HCT116 (cell line): ENCODE results near the gene CD68. TPM values are rescaled to one million over a fixed set of nuclear protein-coding genes. Genes with fewer than 3 reads are reported as not detected.

Experiments
- ATAC-seq: fragments of 200-7000 bp; cut with Tn5 transposase; 2 replicates; pipeline ENCODE4 v1.9.1; 2020; ENCODE audit warnings: mild to moderate bottlenecking, moderate library complexity
- BruUV-seq: library from RNA; stranded (reverse); fragments of 400-500 nt; replicated peaks from 2 replicates; lab custom pipeline; 2021; lab: Mats Ljungman, UMichigan
- CTCF ChIA-PET: fragments of 300-600 bp; sonication (Branson Sonifier 250); formaldehyde crosslinking; loops from one replicate; lab custom pipeline; 2021; ENCODE audit warnings: antibody characterized with exemption; lab: Charles Lee
- POLR2A ChIA-PET: fragments of 300-600, 350-600 bp; sonication (Branson Sonifier 250); formaldehyde crosslinking; loops from one replicate; lab custom pipeline; 2021; ENCODE audit warnings: antibody characterized with exemption; lab: Charles Lee
- RAD21 ChIA-PET, 2 experiments: fragments of 300-600 bp; sonication (Branson Sonifier 250); formaldehyde crosslinking; loops; one replicate each; lab custom pipeline; 2023; ENCODE audit warnings: low total read pairs in 2 of 2; ENCODE audit not compliant: uncharacterized antibody in 2 of 2, unreplicated experiment in 2 of 2, low non-redundant PET in 1 of 2; lab: Charles Lee
- DNase-seq: peaks from one replicate; pipeline ENCODE4 v3.0.0-alpha.2; 2010; ENCODE audit warnings: low read depth, low spot score
- H2AFZ ChIP-seq: fragments of 200-600 bp; shearing (Covaris generic), sonication (generic); 2 replicates; pipeline ENCODE4 v1.6.1; 2017; ENCODE audit warnings: low read depth, mixed run types, mixed read lengths, antibody characterized with exemption, low read length; ENCODE audit not compliant: poor library complexity, severe bottlenecking
- H3K27ac ChIP-seq: 2 replicates; pipeline ENCODE4 v1.5.1; 2012; ENCODE audit warnings: low read depth, low read length
- H3K27me3 ChIP-seq: fragments of 200-600 bp; sonication (generic); 2 replicates; pipeline ENCODE4 v1.6.1; 2016; ENCODE audit warnings: mixed run types, low read length, mixed read lengths; ENCODE audit not compliant: insufficient read depth
- H3K36me3 ChIP-seq, 2 experiments: fragments of 200-500 bp in 1 of 2; fragments of 200-600 bp in 1 of 2; sonication (Bioruptor generic) in 1 of 2; sonication (generic) in 1 of 2; 2 replicates each; pipeline versions ENCODE4 v1.5.1 to v1.6.1; 2014 to 2016; ENCODE audit warnings: low read length in 2 of 2, inconsistent platforms in 1 of 2, mixed read lengths in 1 of 2, mixed run types in 1 of 2; ENCODE audit not compliant: insufficient read depth in 2 of 2, control insufficient read depth in 1 of 2
- H3K4me1 ChIP-seq, 2 experiments: fragments of 200-600 bp in 1 of 2; sonication (generic) in 1 of 2; 2 replicates each; pipeline versions ENCODE4 v1.5.1 to v1.6.1; 2012 to 2017; ENCODE audit warnings: low read length in 2 of 2, inconsistent platforms in 1 of 2, mild to moderate bottlenecking in 1 of 2, mixed read lengths in 1 of 2, mixed run types in 1 of 2, moderate library complexity in 1 of 2; ENCODE audit not compliant: insufficient read depth in 2 of 2, control insufficient read depth in 1 of 2
- H3K4me2 ChIP-seq: fragments of 200-600 bp; sonication (generic); 2 replicates; pipeline ENCODE4 v1.6.1; 2017; ENCODE audit warnings: mixed run types, low read length, mixed read lengths
- H3K4me3 ChIP-seq, 2 experiments: fragments of 200-600 bp in 1 of 2; sonication (generic) in 1 of 2; replicated peaks in 1 of 2; 2 replicates each; pipeline ENCODE4 v1.5.1; 2011 to 2016; ENCODE audit warnings: low read length in 2 of 2, control low read depth in 1 of 2, low read depth in 1 of 2, mild to moderate bottlenecking in 1 of 2, mixed read lengths in 1 of 2, mixed run types in 1 of 2
- H3K79me2 ChIP-seq: fragments of 200-600 bp; sonication (generic); 2 replicates; pipeline ENCODE4 v1.6.1; 2017; ENCODE audit warnings: mild to moderate bottlenecking, mixed run types, low read length, moderate library complexity, mixed read lengths; ENCODE audit not compliant: insufficient read depth
- H3K9ac ChIP-seq: fragments of 200-600 bp; sonication (generic); 2 replicates; pipeline ENCODE4 v1.6.1; 2016; ENCODE audit warnings: low read length, mixed read lengths
- H3K9me2 ChIP-seq: fragments of 200-600 bp; sonication (generic), shearing (Covaris generic); 2 replicates; pipeline ENCODE4 v1.6.1; 2017; ENCODE audit warnings: mixed run types, mild to moderate bottlenecking, moderate library complexity; ENCODE audit not compliant: insufficient read depth
- H3K9me3 ChIP-seq, 2 experiments: fragments of 200-500 bp in 1 of 2; fragments of 200-600 bp in 1 of 2; sonication (Bioruptor generic) in 1 of 2; sonication (generic) in 1 of 2; 2 replicates each; pipeline ENCODE4 v1.6.1; 2014 to 2017; ENCODE audit warnings: low read length in 2 of 2, mixed read lengths in 2 of 2, inconsistent platforms in 1 of 2, low read depth in 1 of 2, mild to moderate bottlenecking in 1 of 2, mixed run types in 1 of 2, moderate library complexity in 1 of 2; ENCODE audit not compliant: control insufficient read depth in 1 of 2, insufficient read depth in 1 of 2
- H4K20me1 ChIP-seq: fragments of 200-600 bp; sonication (generic), shearing (Covaris generic); 2 replicates; pipeline ENCODE4 v1.6.1; 2017; ENCODE audit warnings: mixed run types, mild to moderate bottlenecking, moderate library complexity; ENCODE audit not compliant: insufficient read depth
- ATF3 ChIP-seq: IDR thresholded peaks from 2 replicates; pipeline ENCODE4 v1.6.1; 2012
- CBX3 ChIP-seq: IDR thresholded peaks from 2 replicates; pipeline ENCODE4 v1.6.1; 2012; ENCODE audit warnings: low read depth
- CEBPB ChIP-seq: IDR thresholded peaks from 2 replicates; pipeline ENCODE4 v1.6.1; 2012; ENCODE audit warnings: low read depth
- CTCF ChIP-seq, 3 experiments: fragments of 200-600 bp in 1 of 3; sonication (generic) in 1 of 3; IDR thresholded peaks in 2 of 3; conservative IDR thresholded peaks in 1 of 3; 2 replicates each; pipeline ENCODE4 v1.5.1; 2012 to 2017; ENCODE audit warnings: low read depth in 2 of 3, low read length in 2 of 3, antibody characterized with exemption in 1 of 3, borderline replicate concordance in 1 of 3, control low read depth in 1 of 3, mild to moderate bottlenecking in 1 of 3, mixed read lengths in 1 of 3, mixed run types in 1 of 3, moderate library complexity in 1 of 3; ENCODE audit not compliant: insufficient read depth in 1 of 3
- EGR1 ChIP-seq: IDR thresholded peaks from 2 replicates; pipeline ENCODE4 v1.6.1; 2012; ENCODE audit warnings: low read depth
- ELF1 ChIP-seq: IDR thresholded peaks from 2 replicates; pipeline ENCODE4 v1.6.1; 2012; ENCODE audit warnings: low read depth, borderline replicate concordance
- EZH2 ChIP-seq: fragments of 200-600 bp; sonication (generic); IDR thresholded peaks from 2 replicates; pipeline ENCODE4 v1.6.1; 2017; ENCODE audit warnings: antibody characterized with exemption, mixed run types
- EZH2phosphoT487 ChIP-seq: fragments of 200-600 bp; IDR thresholded peaks from 2 replicates; pipeline ENCODE4 v1.6.1; 2018; ENCODE audit warnings: antibody characterized with exemption, borderline replicate concordance
- POLR2AphosphoS5 ChIP-seq: IDR thresholded peaks from 2 replicates; pipeline ENCODE4 v1.6.1; 2011; ENCODE audit warnings: mild to moderate bottlenecking, low read depth, low read length, moderate library complexity
- SIN3A ChIP-seq: IDR thresholded peaks from 2 replicates; pipeline ENCODE4 v1.6.1; 2012; ENCODE audit warnings: low read depth
- YY1 ChIP-seq: IDR thresholded peaks from 2 replicates; pipeline ENCODE4 v1.6.1; 2011; ENCODE audit warnings: low read length, low read depth, moderate library complexity, mild to moderate bottlenecking; ENCODE audit not compliant: insufficient replicate concordance; ENCODE audit errors: extremely low read depth
- ZNF274 ChIP-seq: fragments of 200-500 bp; sonication (Bioruptor generic); IDR thresholded peaks from 2 replicates; pipeline ENCODE4 v1.6.1; 2014; ENCODE audit warnings: mild to moderate bottlenecking, low read depth, low read length, inconsistent platforms
- intact Hi-C: fragments of 100-400 bp; cut with micrococcal nuclease; formaldehyde crosslinking; loops from 2 replicates; pipeline ENCODE4 v1.10.0; 2022
- total RNA-seq: library from RNA; stranded (reverse); gene quantifications from one replicate; pipeline ENCODE4 v1.2.1, GENCODE V29; 2021; ENCODE audit not compliant: unreplicated experiment

Gene CD68
- total RNA-seq, 1 experiment from 2014 or later = 7.0 TPM

- Histone ChIP-seq H3K27me3 (no peaks in the 10 kb centered on the region), H3K9ac (no peak overlapping the region), H3K4me3 (no peak overlapping the region), H3K27ac (no peak overlapping the region), H3K9me3 (no peaks in the 10 kb centered on the region), H3K4me2 (no peak overlapping the region), H3K9me2 (no peaks in the 10 kb centered on the region), H3K4me1 (peaks cover 3 to 23% of the 10 kb centered on the region in 2 experiments; a peak in 3 of 4 replicates), H3K36me3 (no peaks in the 10 kb centered on the region), H3K79me2 (no peaks in the 10 kb centered on the region), H2AFZ (no peak overlapping the region), H4K20me1 (no peaks in the 10 kb centered on the region)
- ChIA-PET CTCF (no interaction called here), POLR2A (no interaction called here), RAD21 (no interaction called here)
- no TSS peak for BruUV-seq
- no peak for ATAC-seq
- TF ChIP-seq ZNF274 (no peak), EZH2 (no peak), ELF1 (no peak), POLR2AphosphoS5 (no peak), EZH2phosphoT487 (no peak), CEBPB (no peak), EGR1 (no peak), SIN3A (no peak), CTCF (IDR thresholded peaks at IDR 0.05 in 2 of 3, conservative IDR thresholded peaks at IDR 0.05 in 1 of 3; ENCODE audit: borderline replicate concordance in 1 of 3, insufficient read depth in 1 of 3, low read depth in 2 of 3, low read length in 2 of 3) (no peak), ATF3 (no peak), CBX3 (no peak), YY1 (no peak)
- intact Hi-C loops = no loop called here
- no peak for DNase-seq
Observed at GRCh38 chr17:7553356-7553755, 26.1 kb upstream of the CD68 start.
